ENCODE data around the gene IGF2. TPM values are rescaled to one million over a fixed set of nuclear protein-coding genes. Genes with fewer than 3 reads are reported as not detected.
A peak's percentile ranks its signal among the peaks of the same experiment; 100 is the strongest.

The IGF2 gene
- total RNA-seq, 2 experiments from 2014 or later: 0.70 to 0.76 TPM

DNA sequence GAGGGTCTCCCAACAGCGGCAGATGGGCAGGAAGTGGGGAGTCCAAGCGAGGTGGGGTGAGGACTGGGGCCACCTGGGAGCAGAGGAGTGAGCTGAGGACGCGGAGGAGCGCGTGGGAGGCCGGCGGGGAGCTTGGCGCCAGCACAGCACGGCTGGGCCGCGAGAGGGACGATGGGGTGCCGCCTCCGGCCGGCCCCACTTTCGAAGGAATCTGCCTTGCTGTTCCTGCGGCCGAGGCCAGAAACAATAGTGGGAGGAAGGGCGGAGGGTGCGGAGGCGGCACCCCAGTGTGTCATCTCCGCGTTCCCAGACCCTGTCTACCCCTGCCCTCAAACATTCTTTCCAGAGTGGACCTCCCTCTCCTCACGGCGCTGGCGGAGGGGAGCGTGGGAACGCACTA is 16.3 kb upstream of the IGF2 start:
- CTCF ChIA-PET: interaction anchor here (1.2 to 9.7 kb wide), 2 partner anchors 118 to 305 kb away, joined by 3 to 220 read pairs; no protein-coding TSS in a partner anchor
- Mint-ChIP-seq H3K9me3 (no peaks in the 10 kb centered on the region), H3K4me1 (peaks cover 6% of the 10 kb centered on the region), H3K27ac (no peak overlapping the region), H3K27me3 (peaks cover 8% of the 10 kb centered on the region), H3K4me3 (no peak overlapping the region), H3K36me3 (ENCODE audit: low read depth) (no peaks in the 10 kb centered on the region)
- POLR2A ChIA-PET: no interaction called here
- DNase-seq: no peak

- no peaks in the 10 kb centered on the region for H3K9me3 Mint-ChIP-seq
- ChIA-PET POLR2A (no interaction called here), CTCF (interaction anchor here (1.2 to 9.7 kb wide), 3 partner anchors 117 to 304 kb away, joined by 3 to 220 read pairs (median 9); no protein-coding TSS in a partner anchor)
- no peak for DNase-seq
- H3K27ac Mint-ChIP-seq: no peak overlapping the region
- H3K4me1 Mint-ChIP-seq: peaks cover 6% of the 10 kb centered on the region
- no peak overlapping the region for H3K4me3 Mint-ChIP-seq
- H3K27me3 Mint-ChIP-seq: peaks cover 13% of the 10 kb centered on the region
- H3K36me3 Mint-ChIP-seq (ENCODE audit: low read depth): no peaks in the 10 kb centered on the region
Measured at GRCh38 chr11:2154889-2155288, 15.7 kb upstream of the IGF2 start.

DNA sequence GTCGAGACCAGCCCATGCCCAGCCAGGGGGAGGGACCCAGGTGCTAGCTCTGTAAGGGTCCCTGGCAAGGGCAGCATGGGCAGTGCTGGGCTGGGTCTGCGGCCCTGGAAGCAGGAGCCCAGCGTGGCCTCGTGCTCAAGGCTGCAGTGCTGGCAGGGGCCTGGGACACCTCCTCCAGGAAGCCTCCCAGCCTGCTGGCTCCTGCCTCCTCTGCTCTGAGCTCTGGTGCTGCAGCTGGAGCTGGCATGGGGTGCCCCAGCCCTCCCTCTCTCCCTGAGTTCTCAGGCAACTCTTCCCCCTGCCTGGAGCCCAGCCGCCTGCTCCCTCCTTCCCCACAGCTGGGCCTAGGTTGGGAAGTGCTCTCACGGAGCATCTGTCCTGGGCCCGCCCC is 15.0 kb upstream of the IGF2 start:
- ChIA-PET CTCF (interaction anchor here (0.8 to 9.7 kb wide), 6 partner anchors 116 to 502 kb away, joined by 3 to 220 read pairs (median 6); no protein-coding TSS in a partner anchor), POLR2A (no interaction called here)
- Mint-ChIP-seq H3K9me3 (no peaks in the 10 kb centered on the region), H3K27ac (no peak overlapping the region), H3K27me3 (peaks cover 19% of the 10 kb centered on the region), H3K4me3 (no peak overlapping the region), H3K4me1 (peaks cover 6% of the 10 kb centered on the region), H3K36me3 (ENCODE audit: low read depth) (no peaks in the 10 kb centered on the region)
- DNase-seq: no peak

GRCh38 chr11:2153581-2154194 is 14.5 kb upstream of the IGF2 start:
- no peak overlapping the region for H3K4me3 Mint-ChIP-seq

GRCh38 chr11:2151500-2152257 is 12.5 kb upstream of the IGF2 start:
- ChIA-PET CTCF (interaction anchor here (0.6 to 9.7 kb wide), 34 partner anchors 9 to 509 kb away, joined by 3 to 220 read pairs (median 4); partner anchors contain the start of genes LSP1 and TNNI2), POLR2A (interaction anchor here (0.6 to 2.5 kb wide), 2 partner anchors 114 to 394 kb away, joined by 3 to 18 read pairs; no protein-coding TSS in a partner anchor)
- peak; percentile 82 for DNase-seq
- Mint-ChIP-seq H3K4me3 (no peak overlapping the region), H3K27ac (no peak overlapping the region), H3K27me3 (peaks cover 38% of the 10 kb centered on the region), H3K4me1 (peaks cover 6% of the 10 kb centered on the region), H3K9me3 (no peaks in the 10 kb centered on the region), H3K36me3 (ENCODE audit: low read depth) (no peaks in the 10 kb centered on the region)

More at GRCh38 chr11:2153581-2154194, 14.5 kb upstream of the IGF2 start:
- Mint-ChIP-seq H3K27me3 (peaks cover 24% of the 10 kb centered on the region), H3K9me3 (no peaks in the 10 kb centered on the region), H3K4me1 (peaks cover 6% of the 10 kb centered on the region), H3K27ac (no peak overlapping the region), H3K36me3 (ENCODE audit: low read depth) (no peaks in the 10 kb centered on the region)
- ChIA-PET POLR2A (interaction anchor here (2.5 kb wide), 1 partner anchor 116 kb away, joined by 18 read pairs; no protein-coding TSS in a partner anchor), CTCF (interaction anchor here (0.6 to 9.7 kb wide), 11 partner anchors 13 to 821 kb away, joined by 3 to 220 read pairs (median 3); no protein-coding TSS in a partner anchor)
- no peak for DNase-seq

GRCh38 chr11:2149864-2150847 is 11.0 kb upstream of the IGF2 start:
- H3K36me3 Mint-ChIP-seq (ENCODE audit: low read depth): no peaks in the 10 kb centered on the region
- H3K27ac Mint-ChIP-seq: no peak overlapping the region
- DNase-seq: no peak
- peaks cover 6% of the 10 kb centered on the region for H3K4me1 Mint-ChIP-seq
- peaks cover 53% of the 10 kb centered on the region for H3K27me3 Mint-ChIP-seq
- H3K9me3 Mint-ChIP-seq: no peaks in the 10 kb centered on the region
- POLR2A ChIA-PET: interaction anchor here (0.7 kb wide), 1 partner anchor 112 kb away, joined by 4 read pairs; no protein-coding TSS in a partner anchor
- no peak overlapping the region for H3K4me3 Mint-ChIP-seq
- CTCF ChIA-PET: interaction anchor here (0.8 to 9.7 kb wide), 15 partner anchors 37 to 498 kb away, joined by 3 to 220 read pairs (median 6); partner anchors contain the start of genes LSP1 and TNNI2

- ChIA-PET CTCF (interaction anchor here (1.0 to 9.7 kb wide), 8 partner anchors 36 to 299 kb away, joined by 3 to 220 read pairs (median 7); no protein-coding TSS in a partner anchor), POLR2A (interaction anchor here (0.6 to 0.7 kb wide), 2 partner anchors 10 to 112 kb away, joined by 3 to 4 read pairs; no protein-coding TSS in a partner anchor)
- no peak overlapping the region for H3K27ac Mint-ChIP-seq
- H3K9me3 Mint-ChIP-seq: no peaks in the 10 kb centered on the region
- H3K27me3 Mint-ChIP-seq: peaks cover 60% of the 10 kb centered on the region
- no peak for DNase-seq
- H3K4me1 Mint-ChIP-seq: peaks cover 6% of the 10 kb centered on the region
- no peaks in the 10 kb centered on the region for H3K36me3 Mint-ChIP-seq (ENCODE audit: low read depth)
- H3K4me3 Mint-ChIP-seq: no peak overlapping the region
Measured at GRCh38 chr11:2149460-2149859, 10.3 kb upstream of the IGF2 start.

- Mint-ChIP-seq H3K27ac (no peak overlapping the region), H3K4me3 (no peak overlapping the region), H3K27me3 (peaks cover 64% of the 10 kb centered on the region), H3K9me3 (no peaks in the 10 kb centered on the region), H3K4me1 (peaks cover 7% of the 10 kb centered on the region), H3K36me3 (ENCODE audit: low read depth) (no peaks in the 10 kb centered on the region)
- ChIA-PET CTCF (interaction anchor here (9.7 kb wide), 1 partner anchor 111 kb away, joined by 220 read pairs; no protein-coding TSS in a partner anchor), POLR2A (no interaction called here)
- DNase-seq: no peak
Measured at GRCh38 chr11:2148595-2148994, 9.4 kb upstream of the IGF2 start.

DNA sequence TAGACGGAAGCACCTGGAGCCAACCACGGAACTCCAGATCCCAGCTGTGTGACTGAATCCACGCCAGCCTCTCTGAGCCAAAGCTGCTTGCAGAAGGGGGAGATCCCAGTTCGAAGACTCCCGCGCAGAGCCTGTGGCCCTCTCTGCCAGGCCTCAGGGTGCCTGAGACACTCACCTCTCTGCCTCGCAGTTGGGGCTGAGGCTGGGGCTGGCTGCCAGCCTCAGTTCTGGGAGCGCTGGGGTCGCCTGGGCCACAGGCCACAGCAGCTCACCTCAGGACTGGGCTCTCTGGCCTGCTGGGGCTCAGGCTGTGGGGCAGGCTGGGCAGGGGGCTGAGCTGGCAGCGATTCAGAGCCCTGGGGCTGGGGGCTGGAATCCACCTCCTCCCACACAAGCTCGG is 8.2 kb upstream of the IGF2 start:
- H3K27ac Mint-ChIP-seq: no peak overlapping the region
- no peaks in the 10 kb centered on the region for H3K36me3 Mint-ChIP-seq (ENCODE audit: low read depth)
- ChIA-PET POLR2A (no interaction called here), CTCF (interaction anchor here (1.5 to 9.7 kb wide), 3 partner anchors 12 to 111 kb away, joined by 3 to 220 read pairs (median 4); no protein-coding TSS in a partner anchor)
- H3K4me3 Mint-ChIP-seq: no peak overlapping the region
- DNase-seq: no peak
- H3K27me3 Mint-ChIP-seq: peaks cover 76% of the 10 kb centered on the region
- no peaks in the 10 kb centered on the region for H3K9me3 Mint-ChIP-seq
- peaks cover 16% of the 10 kb centered on the region for H3K4me1 Mint-ChIP-seq

DNA sequence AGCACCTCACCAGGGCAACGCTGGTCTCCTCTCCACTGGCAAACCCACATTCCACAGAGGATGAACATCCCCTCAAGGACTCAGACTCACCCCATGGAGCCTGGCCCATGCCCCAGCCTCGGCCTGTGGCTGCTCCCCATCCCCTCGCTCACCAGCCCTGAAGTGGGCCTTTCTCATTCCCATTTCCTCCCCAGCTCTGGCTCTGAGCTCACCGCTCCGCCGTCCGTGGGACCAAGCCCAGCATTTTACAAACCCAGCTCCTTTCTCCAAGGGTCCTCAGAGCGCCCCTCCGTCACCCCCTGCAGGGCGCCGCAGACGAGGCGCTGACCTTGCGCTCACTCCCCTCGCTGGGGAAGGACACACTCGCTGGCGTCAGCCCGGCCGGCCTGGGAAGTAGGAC is 6.9 kb upstream of the IGF2 start:
- H3K27me3 Mint-ChIP-seq: peaks cover 84% of the 10 kb centered on the region
- CTCF ChIA-PET: interaction anchor here (1.5 to 1.7 kb wide), 2 partner anchors 14 to 110 kb away, joined by 3 to 4 read pairs; no protein-coding TSS in a partner anchor
- H3K4me3 Mint-ChIP-seq: no peak overlapping the region
- H3K4me1 Mint-ChIP-seq: peaks cover 15% of the 10 kb centered on the region
- POLR2A ChIA-PET: no interaction called here
- H3K36me3 Mint-ChIP-seq (ENCODE audit: low read depth): no peaks in the 10 kb centered on the region
- no peak overlapping the region for H3K27ac Mint-ChIP-seq
- no peak for DNase-seq
- no peaks in the 10 kb centered on the region for H3K9me3 Mint-ChIP-seq

GRCh38 chr11:2144544-2145248 is 5.5 kb upstream of the IGF2 start:
- H3K36me3 Mint-ChIP-seq (ENCODE audit: low read depth): no peaks in the 10 kb centered on the region
- H3K27me3 Mint-ChIP-seq: peaks cover 78% of the 10 kb centered on the region
- CTCF ChIA-PET: no interaction called here

More at GRCh38 chr11:2144544-2145248, 5.5 kb upstream of the IGF2 start:
- H3K4me3 Mint-ChIP-seq: no peak overlapping the region
- H3K9me3 Mint-ChIP-seq: no peaks in the 10 kb centered on the region
- DNase-seq: no peak
- H3K4me1 Mint-ChIP-seq: peaks cover 15% of the 10 kb centered on the region
- H3K27ac Mint-ChIP-seq: no peak overlapping the region
- POLR2A ChIA-PET: no interaction called here
